Measurements from ENCODE around the gene MX1.

Gene MX1

DNA sequence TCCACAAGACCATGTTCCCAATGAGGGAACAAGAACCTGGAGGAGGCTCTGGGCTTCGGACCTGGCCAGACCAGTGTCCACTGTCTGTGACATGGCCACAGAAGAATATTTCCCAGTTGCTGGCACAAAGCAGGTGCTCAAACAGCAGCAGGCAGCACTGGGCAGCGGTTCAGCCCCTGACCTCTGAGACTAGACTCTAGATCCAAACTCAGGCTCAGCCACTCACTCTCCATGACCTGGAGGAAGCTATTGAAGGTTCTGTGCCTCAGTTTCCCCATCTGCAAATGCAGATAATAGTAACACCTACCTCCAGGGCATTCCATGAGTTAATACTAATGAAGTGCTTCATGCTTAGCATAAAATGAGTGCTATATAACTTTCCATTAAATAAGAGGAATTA, 73.9 kb downstream of the MX1 start:
- no peak for DNase-seq

DNA sequence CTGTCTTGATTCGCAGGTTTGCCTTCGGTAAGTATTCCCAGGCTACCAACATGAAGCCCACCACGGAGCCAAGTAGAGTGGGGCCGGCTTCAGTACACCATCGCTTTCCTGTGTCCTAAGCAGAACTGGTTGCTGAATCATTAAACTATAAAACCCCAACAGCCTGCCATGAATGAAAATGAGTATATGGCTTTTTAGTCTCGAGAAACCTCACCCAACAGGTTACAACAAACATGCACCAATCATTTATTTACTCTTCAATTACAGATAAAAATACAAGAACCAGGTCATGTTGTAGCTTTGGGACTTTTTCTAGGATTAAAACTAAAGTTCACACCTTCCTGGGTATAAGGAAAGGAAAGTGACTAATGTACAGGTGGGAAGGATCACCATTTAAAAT, 74.3 kb downstream of the MX1 start:
- DNase-seq: no peak

DNA sequence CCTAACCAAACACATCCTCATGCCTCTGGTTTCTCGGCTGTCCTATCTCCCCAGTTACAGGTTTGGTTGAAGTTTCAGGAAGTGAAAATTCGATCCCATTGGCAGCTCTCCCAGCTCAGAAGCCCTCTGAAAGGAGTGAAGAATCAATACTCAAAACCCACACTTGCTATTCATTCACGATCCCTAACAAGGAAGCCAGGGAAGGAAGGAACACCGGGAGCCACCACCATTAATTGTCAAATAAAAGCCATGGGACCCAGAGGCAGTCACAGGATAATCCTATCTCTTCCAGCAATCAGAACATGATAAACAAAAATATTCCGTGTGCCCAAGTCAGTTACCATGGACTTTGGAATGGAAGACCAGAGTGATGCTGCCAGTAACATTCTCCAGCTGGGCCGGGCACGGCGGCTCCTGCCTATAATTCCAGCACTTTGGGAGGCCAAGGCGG, 74.9 kb downstream of the MX1 start:
- no peak for DNase-seq

DNA sequence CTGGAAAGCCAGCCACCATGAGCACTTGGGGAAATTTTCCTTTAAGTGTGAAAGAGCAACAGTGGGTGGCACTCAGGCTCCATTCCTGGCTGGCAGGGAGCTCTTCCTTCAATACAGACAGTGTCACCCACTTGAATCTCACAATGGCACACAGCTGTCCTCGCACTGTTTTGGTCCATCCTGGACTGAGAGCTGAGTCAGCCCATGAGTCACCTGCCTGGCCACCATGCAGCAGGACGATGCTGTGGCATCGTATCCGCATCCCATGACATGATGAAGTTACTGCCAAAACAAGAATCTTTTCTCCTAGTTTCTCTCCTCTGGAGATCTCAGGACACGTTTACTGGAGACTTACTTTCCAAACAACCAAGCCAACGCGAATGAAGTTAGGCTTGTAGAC, 75.9 kb downstream of the MX1 start:
- DNase-seq: no peak

DNA sequence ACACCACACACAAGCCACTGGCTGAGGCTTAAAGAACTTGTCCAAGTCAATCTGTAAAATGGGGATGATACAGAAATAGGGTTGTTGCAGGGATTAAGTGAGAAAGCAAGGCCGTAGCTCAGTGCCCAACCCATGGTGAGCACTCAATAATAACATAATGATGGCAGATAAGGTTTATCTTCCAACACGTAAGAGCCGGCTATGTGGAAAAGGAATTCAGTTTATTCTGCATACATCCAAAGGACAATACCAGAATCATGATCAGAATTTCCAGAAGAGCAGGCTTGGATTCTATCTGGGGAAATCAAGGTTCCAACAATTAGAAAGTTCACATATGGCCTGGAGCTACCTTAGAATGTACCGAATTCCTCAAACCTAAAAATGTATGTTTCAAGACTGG, 77.3 kb downstream of the MX1 start:
- no peak for DNase-seq

DNA sequence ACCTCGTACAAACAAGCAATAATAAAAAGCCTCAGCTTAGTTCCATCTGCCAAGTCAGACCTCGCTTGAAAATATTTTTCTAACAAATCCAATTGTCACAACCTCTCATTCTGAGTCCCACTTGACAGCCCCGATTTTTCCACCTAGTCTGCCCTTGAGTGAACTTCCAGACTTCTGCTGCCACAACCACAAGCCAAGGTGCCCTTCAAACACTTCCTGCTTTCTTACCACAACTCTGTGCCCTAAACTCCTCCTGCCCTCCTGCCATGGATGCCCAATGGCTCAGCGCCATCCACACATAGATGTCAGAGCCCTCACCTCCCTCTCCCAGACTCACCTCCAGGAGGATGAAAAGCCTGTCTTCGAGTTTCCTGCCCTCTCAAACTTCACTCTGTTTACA, 78.0 kb downstream of the MX1 start:
- no peak for DNase-seq

DNA sequence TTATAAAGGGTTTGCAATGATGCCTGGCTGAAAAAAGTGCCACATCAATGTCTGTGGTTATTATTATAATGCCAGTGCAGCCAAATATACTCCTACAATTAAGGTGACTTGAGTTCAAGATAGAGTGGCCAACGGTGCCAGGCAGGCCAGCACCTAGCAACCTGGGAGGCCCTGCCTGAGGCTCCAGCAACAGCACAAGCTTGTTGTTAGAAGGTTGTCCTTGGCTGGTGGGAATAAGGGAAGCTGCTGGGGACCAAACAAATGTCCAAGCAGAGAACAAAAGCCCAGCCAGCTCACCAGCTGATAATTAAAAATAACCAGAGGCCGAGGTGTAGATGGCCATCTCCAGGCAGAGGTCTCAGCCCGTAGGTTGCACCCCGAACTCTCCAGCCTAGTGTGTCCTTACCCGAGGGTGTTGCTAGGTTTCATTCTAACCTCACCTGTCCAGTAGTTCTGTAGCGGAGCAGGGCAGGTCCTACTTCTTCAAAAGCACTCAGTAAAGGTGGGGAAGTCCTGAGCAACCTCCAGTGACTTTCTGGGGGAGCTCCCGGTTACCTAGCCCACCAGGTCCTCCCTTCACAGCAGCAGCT, 80.1 kb downstream of the MX1 start:
- DNase-seq: no peak

DNA sequence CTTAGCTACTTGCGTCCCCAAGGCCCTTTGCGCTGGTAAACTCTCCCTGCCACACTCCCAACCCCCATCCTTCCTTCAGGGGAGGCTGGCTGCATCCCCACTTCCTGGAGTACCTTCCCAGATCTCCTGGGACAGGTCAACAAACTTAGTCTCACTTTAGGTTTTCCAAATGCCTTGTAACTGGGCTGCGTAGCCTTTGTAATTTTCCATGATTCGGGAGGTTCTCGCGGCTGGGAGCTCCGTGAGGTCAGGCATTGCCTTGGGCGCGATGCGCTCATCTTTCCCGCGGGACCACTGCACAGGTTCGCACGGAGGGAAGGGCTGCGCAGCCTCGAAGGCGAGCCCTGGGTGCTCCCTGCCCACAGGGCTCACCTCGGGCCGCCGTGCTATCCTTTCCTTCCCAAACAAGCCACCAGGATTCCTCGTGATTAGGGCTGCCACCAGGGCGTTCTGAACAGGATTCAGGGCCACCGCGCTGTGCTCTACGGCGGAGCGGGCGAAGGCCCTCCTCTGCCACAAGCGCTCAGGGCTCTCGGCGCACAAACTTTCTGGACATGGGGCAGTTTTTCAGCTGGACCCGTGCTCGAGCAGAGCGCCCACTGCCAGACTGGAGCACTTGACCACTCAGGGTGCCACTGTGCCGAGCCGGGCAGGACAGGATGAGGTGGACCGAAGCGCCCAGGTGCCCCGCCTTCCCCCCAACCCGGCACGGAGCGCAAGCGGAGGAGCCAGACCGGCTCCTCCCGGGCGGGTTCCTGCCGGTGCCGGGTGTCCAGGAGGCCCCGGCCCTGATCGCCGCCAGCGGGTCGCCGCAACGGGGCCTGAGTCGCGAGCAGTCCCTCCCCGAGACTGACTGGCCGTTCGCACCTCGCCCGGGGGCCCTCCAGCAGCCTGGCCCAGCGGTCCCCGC, 80.8 kb downstream of the MX1 start:
- DNase-seq: no peak

DNA sequence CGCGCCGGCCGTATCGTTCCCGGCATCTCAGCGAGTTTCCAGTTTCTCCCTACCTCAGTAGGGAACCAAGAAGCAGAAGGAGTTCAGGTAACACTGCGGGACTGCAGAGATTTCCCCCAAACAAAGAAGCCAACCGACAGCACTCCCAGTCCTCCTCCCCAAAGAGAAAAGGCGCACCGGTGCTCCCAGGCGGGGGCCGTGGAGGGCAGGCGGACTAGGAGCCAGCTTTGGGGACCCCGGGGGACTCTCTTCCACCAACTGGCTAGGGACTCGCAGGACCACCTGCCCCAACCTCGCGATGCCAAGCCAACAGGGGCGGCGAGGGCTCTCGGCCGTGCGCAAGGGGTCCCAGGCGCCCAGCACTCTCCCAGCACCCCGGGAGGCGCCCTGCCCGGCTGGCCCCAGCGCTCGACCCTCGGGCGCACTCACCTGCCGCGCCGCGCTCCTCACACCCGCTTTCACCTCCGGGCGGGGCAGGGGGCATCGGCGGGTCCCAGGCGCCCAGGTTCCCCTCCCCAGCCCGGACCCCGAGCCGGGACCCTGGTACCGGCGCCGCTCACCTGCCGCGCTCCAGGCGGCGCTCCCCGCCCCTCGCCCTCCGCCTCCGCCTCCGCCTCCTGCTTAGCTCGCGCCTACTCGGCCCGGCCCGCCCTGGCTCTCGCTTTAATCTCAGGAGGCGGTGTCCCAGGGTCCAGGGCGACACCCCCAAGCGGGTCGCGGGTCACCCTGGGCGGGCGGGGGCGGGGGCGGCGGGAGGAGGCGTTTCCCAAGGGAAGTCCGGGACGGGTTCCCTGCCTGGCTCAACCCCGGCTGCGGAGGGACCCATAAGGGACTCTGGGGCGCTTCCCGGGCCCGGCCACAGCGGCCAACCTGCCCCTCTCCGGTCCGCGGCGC, 81.7 kb downstream of the MX1 start, which contains the start of gene TMPRSS2:
Gene TMPRSS2 (minus strand): TSS at position 638 of the 894 bp plus-strand sequence. CDS start 10,025 bp downstream, outside the sequence.
- DNase-seq: no peak

DNA sequence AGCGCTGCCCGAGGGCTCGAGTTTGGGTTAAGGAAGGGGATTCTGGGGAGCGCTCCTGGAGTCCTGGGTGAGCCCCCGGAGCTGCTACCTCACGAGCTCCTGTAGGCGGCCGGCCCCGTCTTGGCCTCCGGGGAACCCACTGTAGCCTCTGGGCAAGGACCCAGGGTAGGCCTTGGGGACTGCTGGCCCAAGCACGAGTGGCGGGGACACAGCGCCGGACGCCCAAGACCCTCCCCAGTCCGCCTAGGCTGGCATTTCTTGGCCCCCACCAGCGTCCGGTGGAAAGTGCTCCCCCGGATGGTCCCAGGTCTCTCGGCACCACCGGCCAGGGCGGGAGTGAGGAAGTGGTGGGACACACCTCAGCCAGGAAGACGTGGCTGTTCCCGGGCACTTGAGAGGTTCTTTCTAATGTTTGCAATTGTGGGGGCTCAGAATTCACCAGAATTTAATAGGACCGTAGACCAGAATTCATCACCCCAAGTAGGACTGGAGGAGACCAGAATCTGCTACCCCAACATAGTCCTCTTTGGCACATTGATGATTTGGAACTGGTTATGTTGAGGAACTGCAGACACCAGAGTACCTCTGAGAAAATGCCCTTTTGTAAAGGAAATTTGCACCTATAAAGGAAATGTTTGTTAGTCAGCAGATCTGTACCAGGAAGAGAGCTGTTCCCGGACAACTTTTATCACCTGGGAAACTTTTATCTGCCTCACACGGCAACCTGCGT, 82.5 kb downstream of the MX1 start:
- no peak for DNase-seq

Data from T-helper 9 cell (primary cell).